Kasumi-1 (cell line): ENCODE results near the gene ANKMY1.
"Not testable (repeated sequence)": the region's sequence is repeated elsewhere in the genome, so short reads cannot be mapped to it uniquely, and the experiment has no call there.

ENCODE experiments used
- DNase-seq, 2 experiments: peaks; one replicate each; lab custom pipeline; 2025; lab: John Stamatoyannopoulos, UW

ANKMY1 gene

GRCh38 chr2:240505910-240506309 is 51.9 kb downstream of the ANKMY1 start:
- no peak for DNase-seq

- no peak for DNase-seq
Observed at GRCh38 chr2:240503848-240504247, 53.9 kb downstream of the ANKMY1 start.

DNA sequence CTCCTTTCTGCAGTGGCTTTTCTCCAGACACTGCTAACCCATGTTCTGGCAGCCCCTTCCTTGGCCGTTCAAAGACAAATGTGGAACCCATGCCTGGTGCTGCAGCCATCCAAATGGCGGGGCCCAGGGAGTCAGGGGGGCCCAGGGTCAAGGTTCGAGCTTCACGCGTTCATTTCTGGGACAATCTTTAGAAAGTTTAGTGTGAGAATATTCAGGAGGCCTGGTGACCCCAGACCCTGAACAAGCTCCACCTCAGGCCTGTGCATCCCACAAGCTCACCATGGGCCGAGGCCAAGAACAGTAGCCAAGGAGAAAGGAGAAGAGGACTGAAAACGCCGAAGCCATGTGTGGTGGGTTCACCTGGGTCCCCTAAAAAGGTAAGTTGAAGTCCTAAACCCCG is 54.4 kb downstream of the ANKMY1 start:
- DNase-seq, result no peak

DNA sequence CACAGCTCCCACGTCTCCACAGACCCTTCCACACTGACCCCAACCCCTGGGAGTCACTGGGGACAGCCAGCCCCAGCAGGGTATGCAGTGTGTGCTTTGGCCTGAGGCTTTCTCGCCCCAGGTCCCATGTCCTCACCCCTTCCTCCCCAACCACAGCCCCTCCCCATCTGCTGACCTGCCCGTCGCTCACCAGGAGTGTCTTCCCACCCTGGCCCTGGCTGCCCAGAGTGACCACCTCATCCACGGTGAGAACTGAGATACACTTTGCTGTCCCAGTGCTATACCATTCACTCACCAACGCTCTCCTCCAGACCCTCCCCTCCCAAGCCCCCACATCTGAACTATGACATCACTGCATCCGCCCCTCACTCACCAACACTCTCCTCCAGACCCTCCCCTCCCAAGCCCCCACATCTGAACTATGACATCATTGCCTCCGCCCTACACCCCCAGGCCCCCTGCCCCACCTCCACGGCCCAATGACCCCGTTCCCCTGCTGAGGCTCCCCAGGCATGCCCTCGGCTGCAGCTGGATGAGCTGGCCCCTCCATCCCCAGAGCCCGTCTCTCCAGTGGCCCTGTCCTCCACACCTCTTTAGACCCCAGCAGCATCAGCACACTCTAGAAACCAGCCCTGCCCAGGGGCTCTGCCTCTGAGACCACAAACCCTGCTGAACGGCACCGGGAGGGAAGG is 55.2 kb downstream of the ANKMY1 start:
- DNase-seq, result no peak

- DNase-seq, result no peak
Observed at GRCh38 chr2:240502059-240502429, 55.7 kb downstream of the ANKMY1 start.

GRCh38 chr2:240501531-240501991 is 56.2 kb downstream of the ANKMY1 start:
- no peak for DNase-seq

- no peak for DNase-seq
Observed at GRCh38 chr2:240500561-240501423, 57.0 kb downstream of the ANKMY1 start.

DNA sequence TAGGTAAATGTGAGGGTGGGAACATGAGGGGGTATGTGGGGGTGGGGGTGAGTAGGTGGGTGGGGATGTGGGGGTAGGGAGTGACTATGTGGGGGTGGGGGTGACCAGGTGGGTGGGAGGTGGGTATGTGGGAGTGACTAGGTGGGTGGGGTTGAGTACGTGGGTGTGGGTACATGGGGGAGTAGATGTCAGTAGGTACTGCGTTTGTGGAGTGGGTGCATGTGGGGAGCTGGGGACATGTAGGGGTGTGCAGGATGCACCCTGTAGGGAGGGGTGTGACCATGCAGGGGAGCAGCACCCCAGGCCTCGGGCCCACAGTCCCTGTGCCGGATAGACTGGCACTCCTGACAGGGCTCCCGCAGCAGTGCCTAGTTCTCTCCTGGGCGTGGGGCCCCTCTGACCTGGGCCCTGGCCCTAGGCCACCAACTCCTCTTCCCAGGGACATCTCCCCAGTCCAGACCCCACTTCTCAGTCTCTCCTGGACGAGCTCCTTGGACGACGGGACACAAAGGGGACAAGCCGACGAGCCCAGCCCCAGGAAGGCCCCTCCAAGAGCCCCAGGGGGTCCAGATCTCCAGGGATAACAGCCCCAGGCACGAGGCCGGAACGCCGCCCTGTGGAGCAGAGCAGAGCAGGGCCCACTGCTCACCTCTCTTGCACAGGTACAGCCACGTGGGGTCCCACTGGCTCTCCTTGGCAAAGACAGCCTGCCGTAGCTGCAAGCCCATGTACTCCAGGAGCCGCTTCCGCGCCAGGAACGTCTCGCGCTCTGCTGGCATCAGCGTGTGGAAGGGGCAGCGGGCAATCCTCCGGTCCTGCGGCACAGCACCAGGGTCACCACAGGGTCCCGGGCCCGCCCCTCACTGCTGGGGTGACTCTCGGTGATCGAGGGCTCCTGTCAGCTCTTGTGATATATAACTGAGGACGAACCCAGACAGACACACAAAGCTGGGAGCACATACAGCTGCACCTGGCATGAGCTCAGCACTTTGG is 58.2 kb downstream of the ANKMY1 start:
- DNase-seq, result no peak

- no peak for DNase-seq
Observed at GRCh38 chr2:240498958-240499260, 58.9 kb downstream of the ANKMY1 start.

DNA sequence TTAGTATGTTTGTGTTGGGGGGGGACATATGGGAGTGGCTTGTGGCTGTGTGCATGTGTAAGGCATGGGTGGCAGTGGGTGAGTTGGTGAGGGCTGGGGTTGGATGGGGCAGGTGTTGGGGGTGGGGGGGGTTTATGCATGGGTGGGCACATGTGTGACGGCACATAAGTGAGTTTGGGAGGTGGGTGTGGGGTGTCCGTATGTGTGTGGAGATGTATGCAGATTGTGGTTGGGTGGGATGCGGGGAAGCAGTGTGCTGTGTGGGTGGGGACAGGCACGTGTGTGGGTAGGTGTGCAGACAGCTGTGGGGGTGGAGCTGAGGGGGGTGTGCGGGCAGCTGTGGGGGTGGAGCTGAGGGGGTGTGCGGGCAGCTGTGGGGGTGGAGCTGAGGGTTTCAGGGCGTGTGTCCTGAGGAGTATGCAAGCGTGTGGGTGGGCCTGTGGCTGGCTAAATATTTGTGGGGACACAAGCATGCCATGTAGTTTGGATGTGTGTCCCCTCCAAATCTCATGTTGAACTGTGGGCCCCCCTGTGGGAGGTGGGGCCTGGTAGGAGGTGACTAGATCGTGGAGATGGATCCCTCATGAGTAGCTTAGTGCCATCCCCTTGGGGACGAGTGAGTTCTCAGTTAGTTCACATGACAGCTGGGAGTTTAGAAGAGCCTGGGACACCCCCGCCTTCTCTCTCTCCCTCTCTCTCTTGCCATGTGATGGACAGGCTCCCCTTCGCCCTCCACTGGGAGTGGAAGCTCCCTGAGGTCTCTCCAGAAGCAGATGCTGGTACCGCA is 59.4 kb downstream of the ANKMY1 start:
- no peak for DNase-seq

DNA sequence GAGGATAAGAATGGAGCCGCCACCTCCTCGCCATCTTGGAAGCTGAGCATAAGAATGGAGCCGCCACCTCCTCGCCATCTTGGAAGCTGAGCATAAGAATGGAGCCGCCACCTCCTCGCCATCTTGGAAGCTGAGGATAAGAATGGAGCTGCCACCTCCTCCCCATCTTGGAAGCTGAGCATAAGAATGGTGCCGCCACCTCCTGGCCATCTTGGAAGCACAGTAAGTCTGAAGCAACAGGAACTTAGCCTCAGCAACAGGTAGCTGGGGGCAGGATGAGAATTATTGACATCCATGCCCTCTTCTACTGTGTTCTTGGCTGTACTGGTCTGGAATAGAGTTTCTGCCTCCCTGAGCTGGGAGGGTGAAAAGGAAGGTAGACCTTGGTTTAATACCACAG is 60.7 kb downstream of the ANKMY1 start:
- DNase-seq, result peak in 1 of 2 experiments; percentile 0

DNA sequence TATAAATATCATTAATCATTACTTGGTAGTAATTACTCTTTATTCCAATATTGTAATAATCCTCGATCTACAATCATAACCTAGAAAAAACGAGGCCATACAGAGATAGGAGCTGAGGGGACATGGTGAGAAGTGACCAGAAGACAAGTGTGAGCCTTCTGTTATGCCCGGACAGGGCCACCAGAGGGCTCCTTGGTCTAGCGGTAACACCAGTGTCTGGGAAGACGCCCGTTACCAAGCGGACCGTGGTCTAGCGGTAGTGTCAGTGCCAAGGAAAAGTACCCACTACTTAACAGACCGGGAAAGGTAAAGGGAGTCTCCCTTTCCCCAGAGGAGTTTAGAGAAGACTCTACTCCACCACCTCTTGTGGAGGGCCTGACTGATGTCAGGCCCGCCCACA is 62.8 kb downstream of the ANKMY1 start:
- DNase-seq, result not testable (repeated sequence)

DNA sequence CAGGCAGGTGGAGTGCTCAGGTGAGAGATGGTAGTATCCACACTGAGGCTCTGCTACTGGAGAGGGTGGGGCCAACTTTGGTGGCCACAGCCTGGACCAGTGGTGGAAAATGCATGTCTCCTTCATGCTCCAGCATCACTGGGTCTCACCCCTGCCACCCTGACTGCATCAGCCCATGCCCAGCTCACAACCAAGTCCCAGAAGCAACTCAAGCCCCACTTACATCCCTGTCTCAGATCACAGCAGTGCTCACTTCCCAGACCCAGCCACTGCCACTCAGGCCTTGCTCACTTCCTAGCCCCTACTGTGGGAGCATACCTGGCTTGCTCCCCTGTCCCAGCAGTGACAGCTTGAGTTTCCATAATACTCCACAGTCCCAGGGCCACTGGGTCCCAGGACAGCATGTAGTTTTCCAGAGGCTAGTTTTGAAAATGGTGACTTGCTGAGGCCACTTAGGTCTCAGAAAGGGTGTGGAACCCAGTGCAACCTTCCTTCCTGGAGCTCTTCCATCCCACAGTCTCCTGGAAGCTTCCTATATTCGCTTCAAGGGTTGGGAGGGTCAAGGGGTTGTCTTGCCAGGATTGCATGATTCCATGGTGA is 63.5 kb downstream of the ANKMY1 start:
- DNase-seq, result no peak

DNA sequence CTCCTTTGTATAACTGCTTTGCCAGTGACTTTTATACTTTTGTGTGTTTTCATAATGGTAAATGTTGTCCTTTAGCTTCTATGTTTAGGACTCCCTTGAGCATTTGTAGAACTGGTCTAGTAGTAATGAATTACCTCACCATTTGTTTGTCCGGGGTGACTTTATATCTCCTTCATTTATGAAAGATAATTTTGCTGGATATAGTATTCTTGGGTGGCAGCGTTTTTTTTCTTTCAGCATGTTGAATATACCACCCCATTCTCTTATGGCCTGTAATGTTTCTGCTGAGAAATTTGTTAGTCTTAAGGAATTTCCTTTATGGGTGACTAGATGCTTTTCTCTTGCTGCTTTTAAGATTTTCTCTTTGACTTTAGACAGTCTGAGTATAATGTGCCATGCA is 66.3 kb downstream of the ANKMY1 start:
- DNase-seq, result no peak

DNA sequence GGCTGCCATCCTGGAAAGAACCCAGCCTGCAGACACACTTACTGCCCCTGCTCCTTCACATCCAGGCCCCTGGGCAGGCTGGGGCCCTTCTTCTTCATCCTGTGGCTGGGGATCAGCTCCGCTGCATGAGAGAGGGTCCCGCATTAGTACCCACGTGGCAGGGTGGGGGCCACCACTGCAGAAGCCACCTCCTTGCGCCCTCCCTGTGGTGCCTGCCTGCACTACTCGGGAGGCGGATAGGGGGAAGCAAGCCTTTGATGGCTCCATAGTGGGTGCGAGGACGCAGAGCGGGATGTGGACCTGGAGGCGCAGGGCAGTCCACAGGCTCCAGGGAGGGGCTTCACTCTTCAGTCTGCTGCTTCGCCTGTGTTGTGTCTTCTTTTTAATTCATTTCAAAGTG is 75.6 kb downstream of the ANKMY1 start:
- DNase-seq, result no peak

GRCh38 chr2:240481720-240482119 is 76.1 kb downstream of the ANKMY1 start:
- DNase-seq, result no peak

DNA sequence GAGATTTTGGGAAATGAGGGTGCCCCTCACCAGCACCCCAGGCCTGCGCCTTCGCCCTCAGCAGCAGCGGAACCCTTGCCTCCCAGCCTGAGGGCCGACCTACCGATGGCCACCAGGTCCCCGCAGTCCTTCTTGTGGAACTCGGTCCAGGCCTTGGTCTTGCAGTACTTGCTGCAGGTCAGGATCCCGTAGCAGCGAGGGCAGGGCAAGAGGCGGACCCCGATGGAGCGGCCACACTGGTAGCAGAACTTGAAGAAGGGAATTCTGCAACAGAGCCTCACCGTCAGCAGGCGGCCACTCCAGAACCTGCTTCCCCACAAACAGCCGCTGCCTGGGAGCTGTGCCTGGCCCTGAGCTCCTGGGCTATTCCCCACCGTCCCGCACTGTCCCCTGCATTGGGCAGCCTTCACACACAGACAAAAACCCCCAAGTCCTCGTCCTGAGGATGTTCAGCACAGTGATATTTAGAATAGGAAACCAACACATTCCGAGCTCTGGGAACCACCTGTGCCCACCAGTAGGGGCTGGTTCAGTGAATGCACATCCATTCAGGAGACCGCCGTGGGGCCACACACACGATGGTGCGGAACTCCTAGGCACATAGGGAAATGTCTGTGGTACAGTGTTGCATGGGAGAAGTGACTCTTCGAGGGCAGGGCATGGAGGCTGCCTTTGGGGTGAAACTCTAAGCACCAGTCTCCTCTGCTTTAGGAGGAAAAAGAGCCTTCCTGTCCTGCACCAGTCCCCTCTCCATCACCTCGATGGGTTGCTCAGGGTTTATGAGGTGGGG is 76.8 kb downstream of the ANKMY1 start:
- no peak for DNase-seq

- DNase-seq, result no peak
Observed at GRCh38 chr2:240479111-240479501, 78.7 kb downstream of the ANKMY1 start.

DNA sequence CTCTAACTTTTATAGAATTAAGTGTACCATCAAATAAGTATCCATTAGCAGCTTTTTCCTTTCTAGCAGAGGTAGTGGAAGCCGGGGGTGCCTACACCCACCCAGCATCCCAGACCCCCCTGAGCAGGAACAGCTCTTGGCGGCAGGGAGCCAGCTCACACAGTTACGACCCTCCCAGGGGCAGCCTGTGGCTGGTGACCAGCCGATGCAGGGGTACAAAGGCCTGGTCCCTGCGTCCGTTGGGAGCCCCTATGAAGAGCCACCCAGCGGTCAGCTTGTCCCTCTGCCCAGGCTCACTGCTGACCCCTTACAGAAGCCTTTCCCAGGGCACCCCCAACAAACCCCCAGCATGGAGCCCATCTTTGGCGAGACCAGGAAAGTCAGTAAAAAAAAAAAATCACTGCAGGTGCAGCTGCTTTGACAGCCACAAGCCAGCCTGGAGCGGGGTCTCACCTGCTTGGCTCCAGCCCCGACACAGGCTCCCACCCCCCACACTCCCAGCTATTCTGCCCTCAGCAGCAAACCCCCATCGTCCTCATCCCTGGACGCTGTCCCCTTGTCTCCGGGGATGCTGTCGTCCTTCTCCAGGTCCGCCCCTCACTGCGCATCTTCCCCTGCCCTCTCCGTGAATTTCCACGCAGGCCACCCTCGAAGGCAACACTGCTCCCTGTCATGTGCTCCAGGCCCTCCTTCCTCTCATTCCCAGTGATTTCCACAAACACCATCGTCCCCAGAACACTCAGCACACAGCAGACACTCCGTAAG is 79.3 kb downstream of the ANKMY1 start:
- no peak for DNase-seq

- DNase-seq, result no peak
Observed at GRCh38 chr2:240477916-240478315, 79.9 kb downstream of the ANKMY1 start.
